Measurements from ENCODE around the gene VWA7.

Gene VWA7

DNA sequence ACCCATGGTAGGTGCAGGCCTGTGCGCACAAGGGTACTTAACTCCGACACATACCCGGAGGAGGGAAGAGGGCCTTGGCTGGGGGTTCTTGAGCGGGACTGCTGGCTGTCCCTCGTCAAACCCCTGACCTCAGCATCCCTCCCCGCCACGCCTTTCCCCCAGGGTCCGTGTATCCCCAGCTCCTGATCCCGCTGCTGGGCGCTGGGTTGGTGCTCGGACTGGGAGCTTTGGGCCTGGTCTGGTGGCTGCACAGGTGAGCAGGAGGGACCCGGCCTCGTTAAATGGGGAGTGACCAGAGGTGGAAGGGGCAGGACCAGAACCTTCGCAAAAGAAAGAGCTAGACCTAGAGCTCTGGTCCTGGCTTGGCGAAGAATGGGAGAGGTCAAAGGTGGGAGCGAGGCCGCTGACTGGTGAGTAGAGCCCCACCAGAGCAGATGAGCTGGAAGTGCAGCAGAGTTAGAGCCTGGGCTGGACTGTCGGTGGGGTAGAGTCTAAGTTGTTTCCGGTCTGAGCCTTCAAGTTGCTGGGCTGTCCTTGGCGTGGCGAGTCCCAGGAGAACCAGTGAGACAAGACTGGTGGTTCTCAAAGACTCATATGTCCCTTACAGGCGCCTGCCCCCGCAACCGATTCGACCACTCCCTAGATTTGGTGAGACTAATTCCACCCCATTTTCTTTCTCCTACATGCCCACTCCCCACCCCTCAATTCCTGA is 53.0 kb downstream of the VWA7 start:
- TF ChIP-seq, protein P1, sequence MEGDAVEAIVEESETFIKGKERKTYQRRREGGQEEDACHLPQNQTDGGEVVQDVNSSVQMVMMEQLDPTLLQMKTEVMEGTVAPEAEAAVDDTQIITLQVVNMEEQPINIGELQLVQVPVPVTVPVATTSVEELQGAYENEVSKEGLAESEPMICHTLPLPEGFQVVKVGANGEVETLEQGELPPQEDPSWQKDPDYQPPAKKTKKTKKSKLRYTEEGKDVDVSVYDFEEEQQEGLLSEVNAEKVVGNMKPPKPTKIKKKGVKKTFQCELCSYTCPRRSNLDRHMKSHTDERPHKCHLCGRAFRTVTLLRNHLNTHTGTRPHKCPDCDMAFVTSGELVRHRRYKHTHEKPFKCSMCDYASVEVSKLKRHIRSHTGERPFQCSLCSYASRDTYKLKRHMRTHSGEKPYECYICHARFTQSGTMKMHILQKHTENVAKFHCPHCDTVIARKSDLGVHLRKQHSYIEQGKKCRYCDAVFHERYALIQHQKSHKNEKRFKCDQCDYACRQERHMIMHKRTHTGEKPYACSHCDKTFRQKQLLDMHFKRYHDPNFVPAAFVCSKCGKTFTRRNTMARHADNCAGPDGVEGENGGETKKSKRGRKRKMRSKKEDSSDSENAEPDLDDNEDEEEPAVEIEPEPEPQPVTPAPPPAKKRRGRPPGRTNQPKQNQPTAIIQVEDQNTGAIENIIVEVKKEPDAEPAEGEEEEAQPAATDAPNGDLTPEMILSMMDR (IDR thresholded peaks at IDR 0.05; ENCODE audit: insufficient read depth, missing control alignments) = no peak
- DNase-seq (ENCODE audit: insufficient read length, low spot score) = no peak
- FAIRE-seq = no peak

DNA sequence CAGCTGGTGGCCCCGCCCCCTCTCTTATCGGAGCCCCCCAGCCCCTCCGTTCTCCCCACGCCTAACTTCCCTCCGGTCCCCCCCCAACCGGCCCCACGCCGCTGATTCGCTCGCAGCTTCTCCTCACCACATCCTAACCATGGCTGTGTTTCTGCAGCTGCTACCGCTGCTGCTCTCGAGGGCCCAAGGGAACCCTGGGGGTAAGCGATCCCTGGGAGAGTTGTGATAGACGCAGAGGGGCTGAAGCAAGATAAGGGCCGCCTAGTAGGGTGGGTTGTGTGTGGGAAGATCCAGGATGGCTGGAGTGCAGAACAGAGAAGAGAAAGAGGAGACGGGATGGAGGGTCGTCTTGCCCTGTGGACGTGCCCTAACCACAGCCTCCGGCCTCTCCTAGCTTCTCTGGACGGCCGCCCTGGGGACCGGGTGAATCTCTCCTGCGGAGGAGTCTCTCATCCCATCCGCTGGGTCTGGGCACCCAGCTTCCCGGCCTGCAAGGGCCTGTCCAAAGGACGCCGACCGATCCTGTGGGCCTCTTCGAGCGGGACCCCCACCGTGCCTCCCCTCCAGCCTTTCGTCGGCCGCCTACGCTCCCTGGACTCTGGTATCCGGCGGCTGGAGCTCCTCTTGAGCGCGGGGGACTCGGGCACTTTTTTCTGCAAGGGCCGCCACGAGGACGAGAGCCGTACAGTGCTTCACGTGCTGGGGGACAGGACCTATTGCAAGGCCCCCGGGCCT is 53.7 kb downstream of the VWA7 start, which contains the start of gene MPIG6B:
Gene MPIG6B, plus strand, starts transcription at position 129 of the 735 bp plus-strand sequence. Its CDS starts 11 bp downstream, at position 140.
- TF ChIP-seq, protein P1 (IDR thresholded peaks at IDR 0.05; ENCODE audit: insufficient read depth, missing control alignments) = no peak

DNA sequence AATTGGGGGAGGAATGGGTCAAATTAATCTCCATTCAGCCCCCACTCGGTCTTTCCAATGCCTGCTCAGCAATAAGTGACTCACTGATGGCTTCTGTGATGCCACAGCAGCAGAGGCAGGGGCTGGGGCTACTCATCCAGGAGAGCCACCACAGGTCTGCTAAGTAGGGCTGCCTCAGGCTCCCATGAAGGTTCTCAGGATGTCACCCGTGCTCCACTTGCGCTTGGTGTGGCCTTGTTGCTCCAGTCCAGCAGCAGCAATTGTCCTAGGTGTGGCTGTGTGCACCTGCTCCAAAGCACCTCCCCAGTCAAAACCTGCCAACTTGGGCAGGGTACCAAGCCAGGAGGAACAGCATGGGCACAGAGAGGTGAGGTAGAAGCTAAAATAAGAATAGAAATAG is 55.0 kb downstream of the VWA7 start:
- FAIRE-seq (no peak), DNase-seq (ENCODE audit: insufficient read length, low spot score) (no peak)
- TF ChIP-seq, protein P1 (IDR thresholded peaks at IDR 0.05; ENCODE audit: insufficient read depth, missing control alignments) = no peak

More for the DNA sequence above, 53.7 kb downstream of the VWA7 start, which contains the start of gene MPIG6B:
- DNase-seq (ENCODE audit: insufficient read length, low spot score) (no peak), FAIRE-seq (no peak)

DNA sequence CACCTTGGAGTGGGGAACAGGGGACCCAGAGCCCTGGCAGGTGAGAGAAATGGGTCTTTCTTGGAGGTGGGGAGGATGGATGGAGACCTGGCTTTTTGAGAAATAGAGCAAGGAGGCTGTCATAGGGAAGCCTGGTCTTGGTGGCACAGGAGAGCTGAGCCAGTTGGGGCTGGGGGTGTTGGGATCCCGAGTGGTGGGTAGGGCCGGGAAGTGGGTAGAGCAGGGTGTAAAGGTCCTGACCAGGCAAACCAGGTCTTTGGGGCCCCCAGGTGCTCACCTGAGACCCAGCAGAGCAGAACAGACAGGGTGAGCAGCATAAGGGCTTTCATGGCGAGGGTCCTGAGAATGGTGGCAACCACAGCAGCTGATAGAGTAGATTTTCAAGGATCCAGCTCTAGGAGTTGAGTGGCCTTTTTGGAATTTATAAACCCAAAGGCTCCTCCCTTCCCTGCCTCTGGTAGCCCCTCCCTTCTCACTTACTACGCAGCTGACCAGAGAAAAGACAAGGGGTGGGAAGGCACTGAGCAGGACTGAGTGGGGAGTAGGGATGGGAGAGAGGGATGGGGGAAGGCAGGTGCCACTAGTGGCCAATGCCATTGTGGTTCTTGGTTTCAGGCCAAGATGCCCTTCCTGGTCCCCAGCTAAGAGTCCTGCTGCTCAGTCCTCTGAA is 55.6 kb downstream of the VWA7 start, which contains the start of gene LY6G6C:
Gene LY6G6C, minus strand, starts transcription at position 396 of the 670 bp plus-strand sequence. Its CDS starts 67 bp downstream, at position 329.
- DNase-seq (ENCODE audit: insufficient read length, low spot score) = no peak
- TF ChIP-seq, protein P1 (IDR thresholded peaks at IDR 0.05; ENCODE audit: insufficient read depth, missing control alignments) = no peak
- no peak for FAIRE-seq

DNA sequence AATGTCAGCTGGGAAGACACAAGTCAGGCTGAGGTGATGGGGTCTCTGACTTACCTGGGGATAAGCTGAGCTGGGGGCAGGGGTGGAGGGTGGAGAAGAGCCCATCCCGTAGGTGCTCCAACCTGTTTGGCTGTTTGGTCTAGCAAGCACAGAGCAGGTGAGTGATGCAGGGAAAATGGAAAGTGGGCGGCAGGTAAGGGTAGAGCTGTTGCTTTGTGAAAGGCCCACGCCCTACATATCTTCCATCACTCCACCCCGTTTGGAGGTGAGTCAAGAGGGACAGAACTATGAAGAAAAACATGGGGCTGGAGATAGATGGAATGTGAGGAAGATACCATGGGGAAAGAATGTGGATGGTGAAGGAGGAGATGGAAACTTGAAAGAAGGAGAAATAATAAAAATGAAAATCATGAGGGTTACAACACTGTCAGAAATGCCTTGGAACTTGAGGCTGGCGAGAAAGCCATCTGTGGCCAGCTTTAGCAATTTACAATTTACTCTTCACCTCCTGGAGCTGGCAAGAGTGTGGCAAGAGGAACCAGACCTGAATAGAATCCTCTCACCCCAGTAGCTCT is 56.8 kb downstream of the VWA7 start:
- FAIRE-seq (no peak), DNase-seq (ENCODE audit: insufficient read length, low spot score) (no peak)
- TF ChIP-seq, protein P1 (IDR thresholded peaks at IDR 0.05; ENCODE audit: insufficient read depth, missing control alignments) = no peak

DNA sequence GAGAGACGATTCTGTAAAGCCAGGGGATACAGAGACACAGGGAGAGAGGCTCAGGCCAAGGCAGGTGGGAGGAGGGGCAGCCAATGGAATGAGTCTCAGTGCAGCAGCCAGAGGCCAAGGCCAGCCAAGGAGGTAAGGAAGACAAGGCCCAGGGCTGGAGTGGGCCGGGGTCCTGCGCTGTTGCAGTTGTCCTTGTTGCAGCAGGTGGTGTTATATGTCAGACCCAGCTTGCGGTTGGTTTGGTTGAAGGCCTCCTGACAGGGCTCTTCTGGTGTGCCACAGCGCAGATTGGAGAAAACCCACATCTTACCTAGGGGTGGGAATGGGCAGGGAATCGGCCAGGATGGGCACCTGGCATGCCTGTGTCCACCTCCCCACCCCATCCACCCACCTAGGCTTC is 58.1 kb downstream of the VWA7 start:
- TF ChIP-seq, protein P1 (IDR thresholded peaks at IDR 0.05; ENCODE audit: insufficient read depth, missing control alignments) = no peak
- FAIRE-seq (no peak), DNase-seq (ENCODE audit: insufficient read length, low spot score) (no peak)
